ENCODE measurements around the gene ATE1.
"Not testable (repeated sequence)": the region's sequence is repeated elsewhere in the genome, so short reads cannot be mapped to it uniquely, and the experiment has no call there.

Gene ATE1

DNA sequence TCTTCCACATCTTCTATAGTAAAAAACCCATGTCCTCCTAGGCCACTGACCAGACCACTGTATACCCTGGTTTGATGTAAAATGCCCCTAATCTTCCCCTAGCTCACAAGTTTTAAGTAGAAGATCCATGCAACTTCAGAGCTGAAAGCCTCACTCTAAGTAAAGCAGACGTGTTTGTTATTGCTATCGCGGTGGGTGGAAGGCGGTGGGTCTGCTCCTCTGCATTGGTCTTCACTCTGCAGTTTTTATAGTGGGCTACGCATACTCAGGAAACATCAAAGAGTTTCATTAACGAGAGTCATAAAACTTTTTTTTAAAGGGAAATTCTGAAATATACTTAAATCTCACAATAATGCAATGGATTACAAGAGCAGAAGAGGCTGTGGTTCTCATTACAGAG, 91.7 kb downstream of the ATE1 start:
- Histone ChIP-seq H4K20me1 (no peaks in the 10 kb centered on the region), H3K4me2 (no peak overlapping the region), H3K9ac (no peak overlapping the region), H3K27me3 (no peaks in the 10 kb centered on the region), H3K4me3 (no peak overlapping the region), H3K4me1 (no peaks in the 10 kb centered on the region), H3K9me3 (replicated peaks in 1 of 11) (no peaks in the 10 kb centered on the region), H3K27ac (no peak overlapping the region), H3K36me3 (peaks cover 21 to 87% (median 48%) of the 10 kb centered on the region in 11 experiments)
- no peak for TF ChIP-seq Cebpa-rat (IDR thresholded peaks at IDR 0.05)

DNA sequence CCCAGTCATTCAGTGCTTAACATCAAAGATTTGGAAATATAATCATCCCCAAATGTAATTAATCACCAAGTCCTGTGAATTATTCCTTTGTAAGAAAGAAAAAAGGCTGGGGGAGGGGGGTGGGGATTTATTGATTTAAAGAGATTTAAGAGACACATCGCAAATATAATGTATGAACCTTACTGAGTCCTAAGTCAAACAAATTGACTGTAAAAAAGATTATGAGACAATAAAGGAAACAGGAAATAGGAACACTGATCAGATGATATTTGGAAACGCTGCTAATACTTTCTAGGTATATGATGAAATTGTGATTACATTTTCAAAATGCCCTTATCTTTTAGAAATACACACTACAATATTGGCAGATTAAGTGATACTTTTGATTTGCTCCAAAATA, 92.5 kb downstream of the ATE1 start:
- Histone ChIP-seq H3K4me2 (no peak overlapping the region), H3K36me3 (peaks cover 21 to 84% (median 48%) of the 10 kb centered on the region in 11 experiments), H3K9ac (no peak overlapping the region), H3K4me3 (no peak overlapping the region), H3K4me1 (no peaks in the 10 kb centered on the region), H3K27me3 (no peaks in the 10 kb centered on the region), H3K27ac (no peak overlapping the region), H3K9me3 (replicated peaks in 1 of 11) (no peaks in the 10 kb centered on the region), H4K20me1 (no peaks in the 10 kb centered on the region)
- TF ChIP-seq Cebpa-rat (IDR thresholded peaks at IDR 0.05) = no peak

DNA sequence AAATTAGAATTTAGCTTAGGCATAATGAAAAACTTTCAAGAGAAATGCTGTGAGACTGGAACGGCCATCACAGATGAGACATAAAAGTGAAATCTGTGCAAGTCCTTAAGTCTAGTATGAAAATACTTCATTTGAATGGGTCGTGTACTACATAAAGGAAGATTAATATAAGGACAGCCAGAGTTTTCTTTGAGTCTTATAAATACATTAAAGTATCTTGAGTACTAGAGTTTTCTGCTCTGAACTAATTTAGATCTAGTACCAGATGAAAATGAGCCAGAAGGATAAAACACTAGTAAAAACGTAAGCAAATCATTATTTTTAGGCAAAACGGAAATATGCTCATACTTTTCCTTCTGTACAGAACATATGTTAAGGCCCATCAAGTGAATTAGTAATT, 93.1 kb downstream of the ATE1 start:
- Histone ChIP-seq H3K4me2 (no peak overlapping the region), H3K27me3 (no peaks in the 10 kb centered on the region), H3K9me3 (replicated peaks in 1 of 11) (no peaks in the 10 kb centered on the region), H3K4me3 (no peak overlapping the region), H3K27ac (no peak overlapping the region), H4K20me1 (no peaks in the 10 kb centered on the region), H3K9ac (no peak overlapping the region), H3K4me1 (no peaks in the 10 kb centered on the region), H3K36me3 (peaks cover 16 to 83% (median 50%) of the 10 kb centered on the region in 11 experiments; a peak in 21 of 22 replicates)
- no peak for TF ChIP-seq Cebpa-rat (IDR thresholded peaks at IDR 0.05)

DNA sequence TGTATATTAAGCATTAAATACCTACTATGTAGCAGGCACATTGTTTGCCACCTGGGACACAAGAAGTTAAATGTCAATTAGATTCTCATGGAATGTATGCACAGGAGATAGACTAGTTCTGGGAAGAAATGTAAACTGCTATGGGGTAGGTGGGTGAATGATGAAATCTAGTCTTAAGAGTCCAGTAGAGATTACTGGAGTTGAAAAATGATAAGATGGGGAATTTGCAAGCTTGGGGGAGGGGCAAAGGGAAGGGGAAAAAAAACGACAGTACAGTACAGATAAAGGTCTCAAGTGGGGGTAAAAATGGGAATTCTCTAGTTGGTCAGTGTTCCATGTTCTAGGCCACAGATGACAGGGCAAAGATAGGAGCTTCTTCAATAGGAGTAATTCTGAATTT, 94.4 kb downstream of the ATE1 start:
- Histone ChIP-seq H3K9ac (no peak overlapping the region), H3K9me3 (replicated peaks in 1 of 11) (no peaks in the 10 kb centered on the region), H3K4me1 (no peaks in the 10 kb centered on the region), H3K27ac (no peak overlapping the region), H3K36me3 (peaks cover 19 to 87% (median 58%) of the 10 kb centered on the region in 11 experiments), H4K20me1 (0 out of 22 replicates have a peak, but pooled peaks cover 0 to 1% (median 0%) of the 10 kb centered on the region in 11 experiments), H3K4me3 (no peak overlapping the region), H3K27me3 (no peaks in the 10 kb centered on the region), H3K4me2 (no peak overlapping the region)
- no peak for TF ChIP-seq Cebpa-rat (IDR thresholded peaks at IDR 0.05)

DNA sequence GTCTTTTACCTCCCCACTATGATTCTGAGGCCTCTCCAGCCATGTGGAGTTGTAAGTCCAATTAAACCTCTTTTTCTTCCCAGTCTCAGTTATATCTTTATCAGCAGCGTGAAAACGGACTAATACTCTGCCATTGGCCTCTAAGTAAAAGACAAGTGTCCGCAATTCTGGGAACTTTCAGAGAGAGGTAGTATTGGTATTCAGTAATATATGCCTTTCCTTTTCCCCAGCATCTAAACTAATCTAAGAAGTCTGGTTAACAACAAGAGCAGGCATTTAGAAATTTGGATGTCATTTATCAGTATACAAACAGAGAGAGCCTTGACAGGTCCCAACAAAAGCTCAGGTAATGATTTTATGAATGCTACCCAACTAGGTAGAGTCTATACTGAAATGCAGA, 95.2 kb downstream of the ATE1 start:
- H3K4me1 ChIP-seq = no peaks in the 10 kb centered on the region
- peaks cover 25 to 87% (median 65%) of the 10 kb centered on the region in 11 experiments for H3K36me3 ChIP-seq

DNA sequence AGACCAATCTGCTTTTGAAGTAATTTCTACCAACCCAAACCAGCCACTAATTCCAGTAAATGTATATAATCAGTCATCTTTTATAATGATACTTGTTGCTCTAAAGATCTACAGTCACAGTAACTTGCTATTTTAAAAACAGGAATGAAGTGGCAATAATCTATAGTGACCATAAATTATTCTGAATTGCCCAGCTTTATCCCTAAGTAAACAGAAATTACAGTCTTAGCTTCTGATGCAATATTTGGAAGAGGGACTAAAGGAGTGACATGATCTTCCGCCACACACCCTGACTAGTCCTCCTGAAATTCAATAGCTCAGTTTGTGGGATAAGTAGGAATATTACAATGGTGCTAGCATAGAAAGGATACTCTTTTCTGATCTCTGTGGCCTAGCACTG, 96.1 kb downstream of the ATE1 start:
- Histone ChIP-seq H3K4me3 (no peak overlapping the region), H3K27ac (no peak overlapping the region), H3K9ac (no peak overlapping the region), H3K36me3 (peaks cover 32 to 93% (median 73%) of the 10 kb centered on the region in 11 experiments), H3K4me1 (no peaks in the 10 kb centered on the region), H3K9me3 (replicated peaks in 1 of 11) (peaks cover 0 to 6% (median 0%) of the 10 kb centered on the region in 11 experiments; a peak in 3 of 22 replicates), H4K20me1 (0 out of 22 replicates have a peak, but pooled peaks cover 0 to 4% (median 0%) of the 10 kb centered on the region in 11 experiments), H3K4me2 (no peak overlapping the region), H3K27me3 (no peaks in the 10 kb centered on the region)
- no peak for TF ChIP-seq Cebpa-rat (IDR thresholded peaks at IDR 0.05)

More for the DNA sequence above, 95.2 kb downstream of the ATE1 start:
- no peak for TF ChIP-seq Cebpa-rat (IDR thresholded peaks at IDR 0.05)
- Histone ChIP-seq H3K27ac (no peak overlapping the region), H3K4me3 (no peak overlapping the region), H3K4me2 (no peak overlapping the region), H4K20me1 (0 out of 22 replicates have a peak, but pooled peaks cover 0 to 4% (median 0%) of the 10 kb centered on the region in 11 experiments), H3K9me3 (replicated peaks in 1 of 11) (no peaks in the 10 kb centered on the region), H3K27me3 (no peaks in the 10 kb centered on the region), H3K9ac (no peak overlapping the region)

DNA sequence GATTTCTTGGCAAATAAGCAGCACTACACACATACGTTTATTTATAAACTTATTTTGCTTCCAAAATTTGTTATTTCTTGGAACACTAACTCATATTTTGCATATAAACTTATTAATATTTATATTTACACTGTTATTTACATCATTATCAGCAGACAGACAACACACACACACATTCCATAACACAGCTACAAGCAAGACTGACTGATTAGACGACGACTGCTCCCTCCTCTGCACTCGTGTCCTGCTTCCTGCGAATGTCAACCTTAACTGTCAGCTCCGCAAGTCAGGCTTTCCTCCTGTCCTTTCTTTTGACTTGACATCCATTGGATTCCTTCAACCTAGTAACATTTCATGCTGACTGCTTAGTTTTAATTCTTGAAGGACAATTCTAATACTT, 96.6 kb downstream of the ATE1 start:
- Histone ChIP-seq H3K9me3 (replicated peaks in 1 of 11) (peaks cover 0 to 8% (median 0%) of the 10 kb centered on the region in 11 experiments; a peak in 3 of 22 replicates), H3K27me3 (no peaks in the 10 kb centered on the region), H3K4me3 (no peak overlapping the region), H3K4me2 (no peak overlapping the region), H3K36me3 (peaks cover 33 to 94% (median 71%) of the 10 kb centered on the region in 11 experiments), H3K27ac (no peak overlapping the region), H3K4me1 (no peaks in the 10 kb centered on the region), H4K20me1 (0 out of 22 replicates have a peak, but pooled peaks cover 0 to 4% (median 0%) of the 10 kb centered on the region in 11 experiments), H3K9ac (no peak overlapping the region)
- TF ChIP-seq Cebpa-rat (IDR thresholded peaks at IDR 0.05) = no peak

DNA sequence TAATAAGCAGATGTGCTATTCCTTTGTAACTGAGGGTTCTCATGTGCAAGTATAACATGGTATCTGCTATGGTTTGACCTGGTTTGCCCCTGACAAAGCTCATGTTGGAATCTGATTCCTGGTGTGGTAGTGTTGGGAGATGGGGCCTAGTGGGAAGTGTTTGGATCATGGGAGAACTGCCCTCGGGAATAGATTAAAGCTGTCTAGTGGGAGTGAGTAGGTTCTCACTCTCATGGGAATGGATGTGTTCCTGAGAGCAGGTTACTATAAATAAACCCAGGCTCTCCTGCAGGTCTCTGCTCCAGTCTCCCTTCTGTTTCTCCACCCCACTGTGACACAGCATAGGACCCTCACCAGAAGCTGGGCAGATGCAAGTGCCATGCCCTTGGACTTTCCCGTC, 97.7 kb downstream of the ATE1 start:
- TF ChIP-seq Cebpa-rat (IDR thresholded peaks at IDR 0.05) = no peak
- no peak overlapping the region for H3K27ac ChIP-seq
- H3K36me3 ChIP-seq = peaks cover 22 to 84% (median 60%) of the 10 kb centered on the region in 11 experiments
- no peak overlapping the region for H3K4me3 ChIP-seq
- 0 out of 22 replicates have a peak, but pooled peaks cover 0 to 4% (median 0%) of the 10 kb centered on the region in 11 experiments for H4K20me1 ChIP-seq
- H3K27me3 ChIP-seq = no peaks in the 10 kb centered on the region
- H3K9me3 ChIP-seq (replicated peaks in 1 of 11) = peaks cover 0 to 8% (median 0%) of the 10 kb centered on the region in 11 experiments; a peak in 3 of 22 replicates
- H3K9ac ChIP-seq = no peak overlapping the region
- peaks cover 0 to 11% (median 0%) of the 10 kb centered on the region in 10 experiments; a peak in 5 of 20 replicates for H3K4me1 ChIP-seq
- H3K4me2 ChIP-seq = no peak overlapping the region

DNA sequence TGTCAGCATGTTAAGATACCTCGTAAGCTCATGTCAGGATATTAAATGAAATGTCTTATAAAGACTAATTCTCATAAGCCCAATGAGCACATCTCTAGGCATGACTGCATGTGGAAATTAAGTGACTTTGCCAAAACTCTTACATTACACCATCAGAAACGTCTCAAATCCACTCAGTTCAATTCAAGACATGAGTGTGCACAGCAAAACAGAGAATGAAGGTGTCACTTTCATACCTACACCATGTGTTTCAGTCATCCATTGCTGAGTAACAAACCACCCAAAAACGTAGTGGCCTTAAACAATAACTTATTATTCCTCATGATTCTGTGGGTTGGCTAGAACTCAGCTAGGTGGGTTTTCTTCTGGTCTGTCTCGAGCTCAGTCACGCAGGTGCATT, 99.8 kb downstream of the ATE1 start:
- H3K27me3 ChIP-seq = no peaks in the 10 kb centered on the region
- no peak overlapping the region for H3K4me3 ChIP-seq
- TF ChIP-seq Cebpa-rat (IDR thresholded peaks at IDR 0.05) = no peak
- peaks cover 20 to 63% (median 41%) of the 10 kb centered on the region in 11 experiments for H3K36me3 ChIP-seq
- H3K9ac ChIP-seq = no peak overlapping the region
- peaks cover 0 to 11% (median 0%) of the 10 kb centered on the region in 10 experiments; a peak in 5 of 20 replicates for H3K4me1 ChIP-seq
- H3K9me3 ChIP-seq (replicated peaks in 1 of 11) = peaks cover 0 to 8% (median 0%) of the 10 kb centered on the region in 11 experiments; a peak in 3 of 22 replicates
- 0 out of 22 replicates have a peak, but pooled peaks cover 0 to 4% (median 0%) of the 10 kb centered on the region in 11 experiments for H4K20me1 ChIP-seq
- no peak overlapping the region for H3K4me2 ChIP-seq
- H3K27ac ChIP-seq = no peak overlapping the region

DNA sequence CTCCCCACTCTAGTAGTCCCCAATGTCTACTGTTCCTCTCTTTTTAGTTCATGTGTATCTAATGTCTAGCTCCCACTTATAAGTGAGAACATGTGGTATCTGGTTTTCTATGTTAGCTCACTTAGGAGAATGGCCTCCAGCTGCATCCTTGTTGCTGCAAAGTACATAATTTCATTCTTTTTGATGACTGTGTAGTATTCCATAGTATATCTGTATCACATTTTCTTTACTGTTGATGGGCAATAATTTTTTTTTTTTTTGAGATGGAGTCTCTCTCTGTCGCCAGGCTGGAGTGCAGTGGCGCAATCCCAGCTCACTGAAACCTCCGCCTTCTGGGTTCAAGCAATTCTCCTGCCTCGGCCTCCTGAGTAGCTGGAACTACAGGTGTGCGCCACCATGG, 101.1 kb downstream of the ATE1 start:
- Histone ChIP-seq H3K4me1 (peaks cover 0 to 11% (median 0%) of the 10 kb centered on the region in 10 experiments; a peak in 5 of 20 replicates), H3K36me3 (peaks cover 20 to 50% (median 32%) of the 10 kb centered on the region in 11 experiments)
- H3K4me3 ChIP-seq; H3K9ac ChIP-seq; H3K4me2 ChIP-seq; H3K27me3 ChIP-seq; H4K20me1 ChIP-seq; H3K27ac ChIP-seq; H3K9me3 ChIP-seq (replicated peaks in 1 of 11): not testable (repeated sequence)
